Muscle of back (tissue), 11 donors: ENCODE results near the gene ARMH4. TPM values are rescaled to one million over a fixed set of nuclear protein-coding genes. Genes with fewer than 3 reads are reported as not detected.
A peak's percentile ranks its signal among the peaks of the same experiment; 100 is the strongest.

Experiments
- DNase-seq, 3 donors: peaks; one replicate each; pipeline versions ENCODE4 v3.0.0 to v3.0.0-alpha.2; 2013
- polyA plus RNA-seq, 10 donors: library from polyadenylated mRNA; unstranded; fragments of 120-200 nt; gene quantifications; one replicate each; pipeline ENCODE4 v1.2.1, GENCODE V29; 2013; ENCODE audit not compliant: insufficient read length in 10 of 10

The ARMH4 gene
- polyA plus RNA-seq, 10 donors = 7.1 to 14.9 (median 12.1) TPM

DNA sequence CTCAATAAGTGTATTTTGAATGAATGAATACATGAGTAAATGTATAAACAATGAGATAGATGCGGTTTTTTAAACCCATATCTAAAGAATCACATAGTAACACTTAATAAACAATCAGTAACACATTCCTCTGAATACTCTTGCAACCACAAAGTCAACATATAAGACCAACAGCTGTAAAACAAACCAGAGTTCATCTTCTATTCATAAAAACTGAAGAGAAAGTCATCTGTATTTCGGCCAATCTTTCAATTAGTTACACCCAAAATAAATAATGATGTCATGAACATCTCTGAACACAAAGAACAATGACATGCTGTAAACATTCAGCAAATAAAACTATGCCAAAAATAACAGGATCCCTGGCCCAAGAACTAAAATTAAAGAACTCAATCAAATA lies 47.2 kb downstream of the ARMH4 start:
- DNase-seq = peak in 1 of 3 donors; percentile 17

GRCh38 chr14:58100735-58101368 lies 51.2 kb downstream of the ARMH4 start:
- DNase-seq = no peak

DNA sequence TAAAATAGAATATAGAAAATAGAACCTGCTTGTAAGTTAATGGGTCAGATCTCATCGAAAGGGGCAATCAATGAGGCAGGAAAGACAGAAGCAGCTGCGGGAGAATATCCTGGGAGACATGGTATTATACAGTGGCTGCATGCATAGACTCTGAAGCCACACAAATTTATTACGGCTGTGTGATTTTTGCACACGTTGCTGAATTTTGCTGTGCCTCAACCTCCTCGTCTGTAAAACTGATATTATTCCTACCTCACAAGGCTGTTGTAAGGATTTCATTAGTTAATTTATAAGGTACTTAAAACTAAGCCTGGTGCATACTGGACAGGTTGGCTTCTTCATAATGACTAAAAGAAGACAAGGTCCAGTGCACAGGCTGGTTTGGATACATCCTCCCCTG lies 52.3 kb downstream of the ARMH4 start:
- no peak for DNase-seq

DNA sequence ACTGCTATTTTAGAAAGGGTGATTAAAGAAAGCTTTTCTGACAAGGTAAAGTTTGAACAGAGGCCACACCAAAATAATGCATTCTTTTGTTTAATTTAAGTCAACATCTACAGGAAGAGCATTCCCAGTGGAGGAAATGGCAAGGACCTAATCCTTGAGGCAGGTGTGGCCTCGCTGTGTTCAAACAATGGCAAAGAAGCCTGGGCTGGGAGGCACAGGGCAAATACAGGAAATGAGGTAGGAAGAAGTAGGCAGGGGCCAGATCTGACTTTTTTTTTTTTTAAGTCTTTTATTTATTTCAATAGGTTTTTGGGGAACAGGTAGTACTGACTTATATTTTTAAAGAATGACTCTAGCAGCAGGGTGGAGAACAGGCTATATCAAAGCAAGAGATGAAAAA lies 53.5 kb downstream of the ARMH4 start:
- DNase-seq = no peak

DNA sequence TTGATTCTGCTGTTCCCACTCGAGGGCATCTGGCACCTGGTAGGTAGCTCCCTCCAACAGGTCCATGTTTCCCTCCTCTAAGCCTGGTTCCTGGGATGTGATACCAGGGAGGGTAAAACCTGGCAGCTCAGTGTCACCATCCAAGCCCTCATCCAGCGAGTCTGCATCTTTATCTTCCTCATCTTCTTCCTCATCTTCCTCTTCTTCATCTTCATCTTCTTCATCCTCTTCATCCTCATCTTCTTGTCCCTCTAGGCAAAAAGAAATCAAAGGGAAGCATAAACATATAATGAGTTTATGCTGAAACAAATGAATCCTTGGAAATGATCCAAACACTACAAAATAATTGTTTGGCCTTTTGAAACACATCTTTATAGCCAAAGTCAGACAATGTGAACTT lies 55.3 kb downstream of the ARMH4 start:
- DNase-seq = no peak

DNA sequence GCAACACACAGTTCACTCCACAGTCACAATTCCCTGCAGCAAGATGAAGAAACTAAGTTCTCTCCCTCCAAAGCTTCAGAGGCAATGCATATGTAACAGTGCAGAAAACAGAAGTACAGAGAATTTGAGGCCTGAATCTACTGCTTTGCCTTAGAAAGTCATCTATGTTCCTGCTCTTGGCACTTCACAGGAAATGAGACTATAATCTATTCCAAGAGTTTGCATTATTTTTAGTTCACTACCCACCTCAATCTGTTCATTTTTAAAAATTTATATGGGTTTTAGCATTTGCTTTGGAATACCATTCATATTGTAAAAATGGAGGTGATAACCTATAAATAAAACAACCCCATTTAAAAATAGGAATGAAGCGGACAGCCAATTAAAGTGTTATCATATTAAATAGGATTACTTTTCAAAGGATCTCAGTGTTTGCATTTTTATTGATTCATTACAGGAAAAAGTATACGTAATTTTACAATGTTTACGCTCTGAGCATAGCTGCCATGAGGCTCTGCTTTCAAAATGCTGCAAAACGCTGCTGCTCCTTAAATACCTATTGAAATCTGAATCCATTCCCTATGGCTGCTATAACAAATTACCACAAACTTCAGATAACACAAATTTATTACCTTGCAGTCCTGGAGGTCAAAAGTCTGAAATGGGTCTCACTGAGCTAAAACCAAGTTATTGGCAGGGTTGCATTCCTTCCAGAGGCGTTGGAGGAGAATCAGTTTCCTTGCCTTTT lies 60.0 kb downstream of the ARMH4 start:
- no peak for DNase-seq

GRCh38 chr14:58089612-58090011 lies 62.4 kb downstream of the ARMH4 start:
- DNase-seq = no peak

DNA sequence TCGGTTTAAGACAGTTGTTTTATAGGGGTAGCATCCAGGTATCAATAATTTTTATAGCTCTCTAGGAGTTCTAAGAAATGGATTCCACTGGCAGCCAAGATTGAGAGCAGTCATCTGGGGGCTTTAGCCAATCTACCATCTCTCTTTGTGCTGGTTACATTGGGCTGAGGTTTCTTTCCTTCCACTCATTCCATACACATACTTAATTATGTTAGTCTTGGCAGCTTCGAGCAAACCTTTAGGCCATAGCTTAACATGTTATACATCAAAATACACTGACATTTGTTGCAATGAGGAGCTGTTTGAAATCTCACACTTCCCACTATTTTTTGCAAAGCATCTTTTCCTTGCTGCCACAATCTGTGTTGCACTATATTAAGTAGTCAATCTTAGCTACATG lies 63.1 kb downstream of the ARMH4 start:
- DNase-seq = no peak

DNA sequence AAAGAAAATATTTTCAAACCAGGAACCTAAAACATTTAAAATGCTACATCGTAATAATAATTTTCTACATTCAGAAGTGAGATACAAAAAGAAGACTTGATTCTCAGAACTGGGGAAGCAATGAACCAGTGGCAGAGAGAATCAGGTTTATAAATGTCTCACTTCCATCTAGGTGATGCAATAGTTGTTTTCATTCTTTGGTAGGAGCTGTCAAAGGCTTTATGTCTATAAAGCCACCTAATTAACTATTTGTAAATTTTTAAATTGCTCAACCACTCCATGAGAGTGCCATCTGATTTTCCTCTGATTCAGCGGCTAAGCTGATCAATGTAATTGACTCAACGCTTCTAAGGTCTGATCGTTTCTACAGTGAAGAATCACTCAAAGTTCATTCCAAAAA lies 66.1 kb downstream of the ARMH4 start:
- DNase-seq = no peak

- DNase-seq = peak; percentile 22 to 81 (median 53)
These were observed 69.4 kb downstream of the ARMH4 start for GRCh38 chr14:58082491-58083098.

- DNase-seq = no peak
These were observed 70.0 kb downstream of the ARMH4 start for GRCh38 chr14:58082011-58082410.

GRCh38 chr14:58078471-58078870 lies 73.5 kb downstream of the ARMH4 start:
- DNase-seq = no peak

- DNase-seq = peak in 1 of 3 donors; percentile 61
These were observed 73.9 kb downstream of the ARMH4 start for GRCh38 chr14:58078068-58078467.

DNA sequence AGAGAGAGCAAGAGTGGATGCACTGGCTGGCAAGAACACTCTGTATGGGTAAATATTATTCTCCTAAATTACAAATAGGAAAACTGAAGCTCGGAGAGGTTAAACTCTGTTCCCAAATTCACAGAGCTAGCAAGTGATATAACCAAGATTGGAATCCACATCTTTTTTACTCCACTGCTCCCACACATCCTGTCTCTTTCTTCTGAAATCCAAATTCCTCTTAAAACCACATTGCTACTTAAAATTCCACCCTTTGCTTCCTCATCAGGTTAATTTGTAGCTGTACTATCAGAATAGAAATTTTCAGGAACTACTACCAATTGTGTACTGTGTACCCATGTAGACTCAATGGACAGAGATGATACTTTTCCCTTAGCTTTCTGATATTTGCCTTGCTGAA lies 74.4 kb downstream of the ARMH4 start:
- DNase-seq = peak in 1 of 3 donors; percentile 34

DNA sequence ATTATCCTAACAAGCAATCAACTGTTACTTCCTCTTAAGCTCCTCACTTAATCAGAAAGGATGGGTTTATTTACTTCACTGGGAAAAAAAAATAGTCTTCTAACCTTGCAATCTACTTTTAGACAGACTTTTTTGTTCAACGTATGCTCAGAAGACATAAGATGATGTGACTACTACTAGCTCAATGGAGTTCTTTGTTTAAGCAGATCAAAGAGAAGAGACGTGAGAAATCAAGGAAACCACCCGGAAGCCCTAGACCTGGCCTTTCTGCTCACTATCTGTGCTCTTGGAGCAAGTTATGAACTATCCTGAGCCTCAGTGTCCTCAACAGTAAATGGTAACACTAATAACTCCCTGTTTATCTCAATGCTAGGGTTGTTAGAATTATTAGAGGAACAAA lies 78.5 kb downstream of the ARMH4 start:
- no peak for DNase-seq

GRCh38 chr14:58072288-58073071 lies 79.5 kb downstream of the ARMH4 start:
- peak; percentile 49 to 77 (median 58) for DNase-seq

- peak in 1 of 3 donors; percentile 43 for DNase-seq
These were observed 80.7 kb downstream of the ARMH4 start for GRCh38 chr14:58071341-58071740.

- DNase-seq = no peak
These were observed 83.7 kb downstream of the ARMH4 start for GRCh38 chr14:58068306-58068705.

- DNase-seq = no peak
These were observed 85.9 kb downstream of the ARMH4 start for GRCh38 chr14:58066115-58066514.

- DNase-seq = no peak
These were observed 90.4 kb downstream of the ARMH4 start for GRCh38 chr14:58061581-58061980.

DNA sequence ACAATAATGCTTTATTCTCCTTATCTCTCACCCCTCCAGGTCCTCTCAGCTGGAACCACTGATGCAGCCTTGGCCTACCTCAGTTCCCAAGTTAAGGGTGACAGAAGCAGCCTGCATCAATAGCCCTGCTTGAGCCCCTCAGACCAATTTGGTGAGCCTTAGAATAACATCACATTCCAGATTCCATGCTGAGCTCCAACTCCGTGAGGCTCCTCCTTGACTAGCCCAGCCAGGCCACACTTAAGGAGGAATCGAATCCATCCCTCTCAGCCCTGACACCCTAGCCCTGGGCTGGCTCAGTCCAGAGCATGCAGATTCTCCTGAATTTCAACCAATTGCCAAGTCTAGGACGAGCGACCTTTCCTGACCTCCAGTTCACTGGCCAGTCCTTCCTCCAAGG lies 91.1 kb downstream of the ARMH4 start:
- no peak for DNase-seq

DNA sequence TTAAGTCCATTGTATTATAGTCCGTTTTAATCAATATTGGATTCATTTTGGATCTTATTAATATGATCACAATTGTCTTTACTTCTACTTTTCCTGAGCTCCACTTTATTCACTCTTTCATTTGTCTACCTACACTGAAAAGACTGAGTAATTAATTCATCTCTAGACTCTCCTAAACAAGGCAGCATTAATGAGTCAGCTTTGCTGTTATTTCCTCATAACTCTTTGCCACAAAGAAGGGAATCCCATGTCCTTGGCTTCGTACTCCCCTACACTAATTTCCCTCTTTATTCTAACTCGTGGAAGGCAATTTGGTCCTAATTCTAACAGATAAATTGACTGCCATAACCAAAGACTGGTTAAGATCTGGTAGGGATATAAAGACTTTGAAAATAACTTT lies 91.9 kb downstream of the ARMH4 start:
- DNase-seq = no peak
